Stomach (tissue), 4 donors: ENCODE measurements around the gene THBS3.

Experiments used
- EP300 ChIP-seq: sonication (generic); formaldehyde crosslinking; IDR thresholded peaks from one replicate; pipeline ENCODE4 v1.6.1; 2017; ENCODE audit warnings: antibody characterized with exemption
- POLR2A ChIP-seq, 4 donors: fragments of 450-650 bp; IDR thresholded peaks; one replicate each; pipeline ENCODE4 v1.6.1; 2016; ENCODE audit warnings: antibody characterized with exemption in 4 of 4, control low read depth in 2 of 4, mild to moderate bottlenecking in 1 of 4, moderate library complexity in 1 of 4
- POLR2AphosphoS5 ChIP-seq, 3 donors: sonication (generic); formaldehyde crosslinking; IDR thresholded peaks; one replicate each; pipeline ENCODE4 v1.6.1; 2016; ENCODE audit warnings: antibody characterized with exemption in 3 of 3
- TF ChIP-seq, protein P1 (sequence below), 7 experiments: fragments of 450-650 bp in 4 of 7; fragments of 200-600 bp in 3 of 7; sonication (generic) in 3 of 7; IDR thresholded peaks; one replicate each; pipeline ENCODE4 v1.5.1; 2016 to 2019; ENCODE audit warnings: antibody characterized with exemption in 7 of 7, control low read depth in 2 of 7, mild to moderate bottlenecking in 1 of 7

DNA sequence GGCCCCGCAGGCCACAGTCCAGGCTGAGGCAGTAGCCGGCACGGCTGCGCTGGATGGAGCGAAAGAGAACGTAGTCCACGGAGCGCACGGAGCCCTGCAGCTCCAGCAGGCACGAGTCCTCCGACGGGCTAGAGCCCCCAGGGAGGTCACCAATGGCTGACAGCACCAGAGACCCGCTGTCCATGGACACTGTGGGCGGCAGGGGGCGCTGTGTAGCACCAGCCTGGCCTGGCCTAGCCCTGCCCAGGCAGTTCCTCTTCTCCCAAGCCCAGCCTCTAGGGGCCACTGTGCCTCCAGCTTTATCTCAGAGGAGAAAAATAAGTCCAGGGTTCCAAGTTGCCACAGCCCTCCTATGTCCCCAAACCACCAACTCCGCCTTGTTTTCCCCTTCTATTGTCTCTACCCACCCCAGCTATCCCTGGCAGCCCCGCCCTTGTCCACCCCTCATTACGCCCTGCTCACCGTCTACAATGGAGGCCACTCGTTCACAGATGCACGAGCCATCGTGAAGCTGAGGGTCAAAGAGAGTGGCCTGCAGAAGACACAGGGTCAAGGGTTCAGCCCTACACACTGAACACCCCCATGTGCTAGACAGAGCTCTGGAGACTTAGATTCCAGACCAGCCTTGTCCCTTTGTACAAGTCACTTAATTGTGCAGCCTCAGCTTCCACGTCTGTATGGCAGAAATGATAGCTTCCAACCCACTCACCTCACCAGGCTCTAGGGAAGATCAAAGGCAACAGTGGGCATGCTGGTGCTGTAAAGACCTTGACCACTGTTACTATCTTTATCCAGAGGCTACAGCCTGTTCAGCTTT is 43.1 kb upstream of the THBS3 start:
- TF ChIP-seq POLR2A (IDR thresholded peaks at IDR 0.05) (no peak), EP300 (no peak), POLR2AphosphoS5 (IDR thresholded peaks at IDR 0.05) (peak in 2 of 3 donors; percentile 5 to 88)
- TF ChIP-seq, protein P1, sequence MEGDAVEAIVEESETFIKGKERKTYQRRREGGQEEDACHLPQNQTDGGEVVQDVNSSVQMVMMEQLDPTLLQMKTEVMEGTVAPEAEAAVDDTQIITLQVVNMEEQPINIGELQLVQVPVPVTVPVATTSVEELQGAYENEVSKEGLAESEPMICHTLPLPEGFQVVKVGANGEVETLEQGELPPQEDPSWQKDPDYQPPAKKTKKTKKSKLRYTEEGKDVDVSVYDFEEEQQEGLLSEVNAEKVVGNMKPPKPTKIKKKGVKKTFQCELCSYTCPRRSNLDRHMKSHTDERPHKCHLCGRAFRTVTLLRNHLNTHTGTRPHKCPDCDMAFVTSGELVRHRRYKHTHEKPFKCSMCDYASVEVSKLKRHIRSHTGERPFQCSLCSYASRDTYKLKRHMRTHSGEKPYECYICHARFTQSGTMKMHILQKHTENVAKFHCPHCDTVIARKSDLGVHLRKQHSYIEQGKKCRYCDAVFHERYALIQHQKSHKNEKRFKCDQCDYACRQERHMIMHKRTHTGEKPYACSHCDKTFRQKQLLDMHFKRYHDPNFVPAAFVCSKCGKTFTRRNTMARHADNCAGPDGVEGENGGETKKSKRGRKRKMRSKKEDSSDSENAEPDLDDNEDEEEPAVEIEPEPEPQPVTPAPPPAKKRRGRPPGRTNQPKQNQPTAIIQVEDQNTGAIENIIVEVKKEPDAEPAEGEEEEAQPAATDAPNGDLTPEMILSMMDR (IDR thresholded peaks at IDR 0.05), result peak in 6 of 7 experiments; percentile 58 to 99 (median 98)
